A673 (cell line): Measurements from ENCODE around the gene AKAP6.

ENCODE experiments used
- EZH2 ChIP-seq: fragments of 200-600 bp; sonication (generic); IDR thresholded peaks from 2 replicates; pipeline ENCODE4 v1.6.1; 2017; ENCODE audit warnings: borderline replicate concordance, low read depth, mild to moderate bottlenecking, mixed read lengths, antibody characterized with exemption, low read length; ENCODE audit not compliant: poor library complexity, severe bottlenecking
- TF ChIP-seq, protein P1 (sequence below): fragments of 300-800, 200-600 bp; sonication (generic); conservative IDR thresholded peaks from 2 replicates; pipeline ENCODE4 v1.5.1; 2017; ENCODE audit warnings: low read depth, mild to moderate bottlenecking, antibody characterized with exemption, low read length, moderate library complexity, mixed read lengths

GRCh38 chr14:32432813-32433538, 103.9 kb downstream of the AKAP6 start:
- TF ChIP-seq, protein P1, sequence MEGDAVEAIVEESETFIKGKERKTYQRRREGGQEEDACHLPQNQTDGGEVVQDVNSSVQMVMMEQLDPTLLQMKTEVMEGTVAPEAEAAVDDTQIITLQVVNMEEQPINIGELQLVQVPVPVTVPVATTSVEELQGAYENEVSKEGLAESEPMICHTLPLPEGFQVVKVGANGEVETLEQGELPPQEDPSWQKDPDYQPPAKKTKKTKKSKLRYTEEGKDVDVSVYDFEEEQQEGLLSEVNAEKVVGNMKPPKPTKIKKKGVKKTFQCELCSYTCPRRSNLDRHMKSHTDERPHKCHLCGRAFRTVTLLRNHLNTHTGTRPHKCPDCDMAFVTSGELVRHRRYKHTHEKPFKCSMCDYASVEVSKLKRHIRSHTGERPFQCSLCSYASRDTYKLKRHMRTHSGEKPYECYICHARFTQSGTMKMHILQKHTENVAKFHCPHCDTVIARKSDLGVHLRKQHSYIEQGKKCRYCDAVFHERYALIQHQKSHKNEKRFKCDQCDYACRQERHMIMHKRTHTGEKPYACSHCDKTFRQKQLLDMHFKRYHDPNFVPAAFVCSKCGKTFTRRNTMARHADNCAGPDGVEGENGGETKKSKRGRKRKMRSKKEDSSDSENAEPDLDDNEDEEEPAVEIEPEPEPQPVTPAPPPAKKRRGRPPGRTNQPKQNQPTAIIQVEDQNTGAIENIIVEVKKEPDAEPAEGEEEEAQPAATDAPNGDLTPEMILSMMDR: no peak
- no peak for TF ChIP-seq EZH2
